HepG2 (cell line): ENCODE results near the gene C21orf58.

ENCODE experiments used
- FOXJ3 ChIP-seq: sonication (generic); formaldehyde crosslinking; IDR thresholded peaks from 2 replicates; pipeline ENCODE4 v1.4.0; 2020; ENCODE audit warnings: missing genetic modification reagents, mild to moderate bottlenecking, borderline replicate concordance
- FOXM1 ChIP-seq: sonication (generic); formaldehyde crosslinking; IDR thresholded peaks from 2 replicates; pipeline ENCODE4 v1.5.0; 2020; ENCODE audit warnings: missing genetic modification reagents
- JDP2 ChIP-seq: sonication (generic); formaldehyde crosslinking; IDR thresholded peaks from 2 replicates; pipeline ENCODE4 v1.8.1; 2022; ENCODE audit warnings: missing genetic modification reagents, borderline replicate concordance
- KDM4B ChIP-seq: sonication (generic); formaldehyde crosslinking; IDR thresholded peaks from 2 replicates; pipeline ENCODE4 v1.4.0; 2020; ENCODE audit warnings: missing genetic modification reagents
- POLR2A ChIP-seq, 2 experiments: IDR thresholded peaks; 2 replicates each; pipeline ENCODE4 v1.6.1; 2011; ENCODE audit warnings: low read depth in 2 of 2, low read length in 2 of 2, mild to moderate bottlenecking in 1 of 2, moderate library complexity in 1 of 2; ENCODE audit not compliant: insufficient read depth in 1 of 2
- POLR2AphosphoS5 ChIP-seq: IDR thresholded peaks from 2 replicates; pipeline ENCODE4 v1.6.1; 2012; ENCODE audit warnings: low read depth, low read length
- RBM22 ChIP-seq: fragments of 200-400 bp; formaldehyde crosslinking; optimal IDR thresholded peaks from 2 replicates; pipeline ENCODE3; 2017; ENCODE audit warnings: mild to moderate bottlenecking, low read length, moderate library complexity
- TF ChIP-seq, protein P1 (sequence below): sonication (generic); formaldehyde crosslinking; IDR thresholded peaks from 2 replicates; pipeline ENCODE4 v1.5.0; 2020; ENCODE audit warnings: mild to moderate bottlenecking, missing genetic modification reagents, moderate library complexity
- TF ChIP-seq, protein P2 (sequence below): sonication (generic); formaldehyde crosslinking; conservative IDR thresholded peaks from 2 replicates; pipeline ENCODE4 v1.5.0; 2020; ENCODE audit warnings: missing genetic modification reagents
- TF ChIP-seq, protein P3 (sequence below): fragments of 450-650 bp; IDR thresholded peaks from 2 replicates; pipeline ENCODE4 v1.6.1; 2016
- TF ChIP-seq, protein P4 (sequence below): sonication (generic); formaldehyde crosslinking; IDR thresholded peaks from 2 replicates; pipeline ENCODE4 v1.4.0; 2020; ENCODE audit warnings: low read depth, missing genetic modification reagents

DNA sequence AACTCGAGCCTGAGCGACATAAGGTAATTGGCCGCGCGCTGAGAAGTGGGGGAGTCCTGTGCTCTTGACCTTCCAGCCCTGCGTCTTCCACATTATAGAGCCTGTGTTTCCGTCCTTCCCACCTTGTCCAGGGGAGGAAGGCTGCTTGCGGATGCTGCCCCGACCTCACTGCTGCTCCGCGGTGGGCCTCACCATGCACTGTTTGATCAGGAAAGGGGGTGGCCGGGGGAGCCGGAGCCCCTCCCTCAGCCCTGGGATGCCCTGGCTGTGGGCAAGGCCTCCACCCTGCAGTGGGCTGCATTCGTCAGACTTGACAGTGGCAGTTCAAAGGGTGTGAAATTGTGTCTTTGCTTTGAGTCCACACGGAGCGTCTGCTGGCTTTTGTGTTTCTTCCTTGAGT is 30.4 kb upstream of the C21orf58 start:
- TF ChIP-seq, protein P1, sequence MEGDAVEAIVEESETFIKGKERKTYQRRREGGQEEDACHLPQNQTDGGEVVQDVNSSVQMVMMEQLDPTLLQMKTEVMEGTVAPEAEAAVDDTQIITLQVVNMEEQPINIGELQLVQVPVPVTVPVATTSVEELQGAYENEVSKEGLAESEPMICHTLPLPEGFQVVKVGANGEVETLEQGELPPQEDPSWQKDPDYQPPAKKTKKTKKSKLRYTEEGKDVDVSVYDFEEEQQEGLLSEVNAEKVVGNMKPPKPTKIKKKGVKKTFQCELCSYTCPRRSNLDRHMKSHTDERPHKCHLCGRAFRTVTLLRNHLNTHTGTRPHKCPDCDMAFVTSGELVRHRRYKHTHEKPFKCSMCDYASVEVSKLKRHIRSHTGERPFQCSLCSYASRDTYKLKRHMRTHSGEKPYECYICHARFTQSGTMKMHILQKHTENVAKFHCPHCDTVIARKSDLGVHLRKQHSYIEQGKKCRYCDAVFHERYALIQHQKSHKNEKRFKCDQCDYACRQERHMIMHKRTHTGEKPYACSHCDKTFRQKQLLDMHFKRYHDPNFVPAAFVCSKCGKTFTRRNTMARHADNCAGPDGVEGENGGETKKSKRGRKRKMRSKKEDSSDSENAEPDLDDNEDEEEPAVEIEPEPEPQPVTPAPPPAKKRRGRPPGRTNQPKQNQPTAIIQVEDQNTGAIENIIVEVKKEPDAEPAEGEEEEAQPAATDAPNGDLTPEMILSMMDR (CRISPR knock-in tag): no peak
- TF ChIP-seq, protein P2, sequence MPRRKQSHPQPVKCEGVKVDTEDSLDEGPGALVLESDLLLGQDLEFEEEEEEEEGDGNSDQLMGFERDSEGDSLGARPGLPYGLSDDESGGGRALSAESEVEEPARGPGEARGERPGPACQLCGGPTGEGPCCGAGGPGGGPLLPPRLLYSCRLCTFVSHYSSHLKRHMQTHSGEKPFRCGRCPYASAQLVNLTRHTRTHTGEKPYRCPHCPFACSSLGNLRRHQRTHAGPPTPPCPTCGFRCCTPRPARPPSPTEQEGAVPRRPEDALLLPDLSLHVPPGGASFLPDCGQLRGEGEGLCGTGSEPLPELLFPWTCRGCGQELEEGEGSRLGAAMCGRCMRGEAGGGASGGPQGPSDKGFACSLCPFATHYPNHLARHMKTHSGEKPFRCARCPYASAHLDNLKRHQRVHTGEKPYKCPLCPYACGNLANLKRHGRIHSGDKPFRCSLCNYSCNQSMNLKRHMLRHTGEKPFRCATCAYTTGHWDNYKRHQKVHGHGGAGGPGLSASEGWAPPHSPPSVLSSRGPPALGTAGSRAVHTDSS: no peak
- TF ChIP-seq, protein P3, sequence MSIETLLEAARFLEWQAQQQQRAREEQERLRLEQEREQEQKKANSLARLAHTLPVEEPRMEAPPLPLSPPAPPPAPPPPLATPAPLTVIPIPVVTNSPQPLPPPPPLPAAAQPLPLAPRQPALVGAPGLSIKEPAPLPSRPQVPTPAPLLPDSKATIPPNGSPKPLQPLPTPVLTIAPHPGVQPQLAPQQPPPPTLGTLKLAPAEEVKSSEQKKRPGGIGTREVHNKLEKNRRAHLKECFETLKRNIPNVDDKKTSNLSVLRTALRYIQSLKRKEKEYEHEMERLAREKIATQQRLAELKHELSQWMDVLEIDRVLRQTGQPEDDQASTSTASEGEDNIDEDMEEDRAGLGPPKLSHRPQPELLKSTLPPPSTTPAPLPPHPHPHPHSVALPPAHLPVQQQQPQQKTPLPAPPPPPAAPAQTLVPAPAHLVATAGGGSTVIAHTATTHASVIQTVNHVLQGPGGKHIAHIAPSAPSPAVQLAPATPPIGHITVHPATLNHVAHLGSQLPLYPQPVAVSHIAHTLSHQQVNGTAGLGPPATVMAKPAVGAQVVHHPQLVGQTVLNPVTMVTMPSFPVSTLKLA: no peak
- TF ChIP-seq, protein P4, sequence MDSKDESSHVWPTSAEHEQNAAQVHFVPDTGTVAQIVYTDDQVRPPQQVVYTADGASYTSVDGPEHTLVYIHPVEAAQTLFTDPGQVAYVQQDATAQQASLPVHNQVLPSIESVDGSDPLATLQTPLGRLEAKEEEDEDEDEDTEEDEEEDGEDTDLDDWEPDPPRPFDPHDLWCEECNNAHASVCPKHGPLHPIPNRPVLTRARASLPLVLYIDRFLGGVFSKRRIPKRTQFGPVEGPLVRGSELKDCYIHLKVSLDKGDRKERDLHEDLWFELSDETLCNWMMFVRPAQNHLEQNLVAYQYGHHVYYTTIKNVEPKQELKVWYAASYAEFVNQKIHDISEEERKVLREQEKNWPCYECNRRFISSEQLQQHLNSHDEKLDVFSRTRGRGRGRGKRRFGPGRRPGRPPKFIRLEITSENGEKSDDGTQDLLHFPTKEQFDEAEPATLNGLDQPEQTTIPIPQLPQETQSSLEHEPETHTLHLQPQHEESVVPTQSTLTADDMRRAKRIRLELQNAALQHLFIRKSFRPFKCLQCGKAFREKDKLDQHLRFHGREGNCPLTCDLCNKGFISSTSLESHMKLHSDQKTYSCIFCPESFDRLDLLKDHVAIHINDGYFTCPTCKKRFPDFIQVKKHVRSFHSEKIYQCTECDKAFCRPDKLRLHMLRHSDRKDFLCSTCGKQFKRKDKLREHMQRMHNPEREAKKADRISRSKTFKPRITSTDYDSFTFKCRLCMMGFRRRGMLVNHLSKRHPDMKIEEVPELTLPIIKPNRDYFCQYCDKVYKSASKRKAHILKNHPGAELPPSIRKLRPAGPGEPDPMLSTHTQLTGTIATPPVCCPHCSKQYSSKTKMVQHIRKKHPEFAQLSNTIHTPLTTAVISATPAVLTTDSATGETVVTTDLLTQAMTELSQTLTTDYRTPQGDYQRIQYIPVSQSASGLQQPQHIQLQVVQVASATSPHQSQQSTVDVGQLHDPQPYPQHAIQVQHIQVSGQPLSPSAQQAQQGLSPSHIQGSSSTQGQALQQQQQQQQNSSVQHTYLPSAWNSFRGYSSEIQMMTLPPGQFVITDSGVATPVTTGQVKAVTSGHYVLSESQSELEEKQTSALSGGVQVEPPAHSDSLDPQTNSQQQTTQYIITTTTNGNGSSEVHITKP (CRISPR knock-in tag): no peak
- TF ChIP-seq RBM22 (no peak), POLR2A (IDR thresholded peaks at IDR 0.05; ENCODE audit: insufficient read depth in 1 of 2, low read depth in 2 of 2, low read length in 2 of 2) (no peak), FOXJ3 (CRISPR knock-in tag) (no peak), JDP2 (CRISPR knock-in tag) (no peak), KDM4B (CRISPR knock-in tag) (no peak), POLR2AphosphoS5 (no peak), FOXM1 (CRISPR knock-in tag) (no peak)
